Hepatocyte (in vitro differentiated cells): ENCODE data around the gene CD81.

ENCODE experiments used
- CTCF ChIP-seq: fragments of 200-600 bp; sonication (generic); IDR thresholded peaks from 2 replicates; pipeline ENCODE4 v1.5.1; 2016; ENCODE audit warnings: antibody characterized with exemption, mild to moderate bottlenecking; ENCODE audit not compliant: poor library complexity
- EZH2 ChIP-seq: fragments of 200-600 bp; sonication (generic); IDR thresholded peaks from 2 replicates; pipeline ENCODE4 v1.6.1; 2016; ENCODE audit warnings: antibody characterized with exemption, mild to moderate bottlenecking, borderline replicate concordance
- EZH2phosphoT487 ChIP-seq: fragments of 200-600 bp; sonication (generic); IDR thresholded peaks from one replicate; pipeline ENCODE4 v1.6.1; 2018; ENCODE audit warnings: antibody characterized with exemption, mild to moderate bottlenecking, low read depth, moderate library complexity; ENCODE audit not compliant: unreplicated experiment, severe bottlenecking

- TF ChIP-seq CTCF (no peak), EZH2phosphoT487 (no peak), EZH2 (no peak)
Observed at GRCh38 chr11:2404735-2405196, 27.7 kb downstream of the CD81 start.
